T-helper 9 cell (primary cell): ENCODE data around the gene EBI3.
A peak's percentile ranks its signal among the peaks of the same experiment; 100 is the strongest.
"Not testable (repeated sequence)": the region's sequence is repeated elsewhere in the genome, so short reads cannot be mapped to it uniquely, and the experiment has no call there.

Experiments
- DNase-seq: peaks from one replicate; pipeline ENCODE4 v3.0.0-alpha.2; 2020

EBI3 gene

GRCh38 chr19:4234862-4235201 is 5.5 kb downstream of the EBI3 start:
- DNase-seq = no peak

DNA sequence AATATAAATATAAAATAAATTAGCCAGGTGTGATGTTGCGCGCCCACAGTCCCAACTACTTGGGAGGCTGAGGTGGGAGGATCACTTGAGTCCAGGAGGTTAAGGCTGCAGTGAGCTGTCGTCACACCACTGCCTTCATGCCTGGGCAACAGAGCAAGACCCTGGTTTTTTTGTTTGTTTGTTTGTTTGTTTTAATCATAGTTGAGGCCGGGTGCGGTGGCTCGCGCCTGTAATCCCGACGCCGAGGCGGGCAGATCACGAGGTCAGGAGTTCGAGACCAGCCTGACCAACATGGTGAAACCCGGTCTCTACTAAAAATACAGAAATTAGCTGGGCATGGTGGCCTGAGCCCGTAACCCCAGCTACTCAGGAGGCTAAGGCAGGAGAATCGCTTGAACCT is 8.2 kb downstream of the EBI3 start:
- not testable (repeated sequence) for DNase-seq

- DNase-seq = no peak
These were observed 9.5 kb downstream of the EBI3 start for GRCh38 chr19:4238831-4239230.

DNA sequence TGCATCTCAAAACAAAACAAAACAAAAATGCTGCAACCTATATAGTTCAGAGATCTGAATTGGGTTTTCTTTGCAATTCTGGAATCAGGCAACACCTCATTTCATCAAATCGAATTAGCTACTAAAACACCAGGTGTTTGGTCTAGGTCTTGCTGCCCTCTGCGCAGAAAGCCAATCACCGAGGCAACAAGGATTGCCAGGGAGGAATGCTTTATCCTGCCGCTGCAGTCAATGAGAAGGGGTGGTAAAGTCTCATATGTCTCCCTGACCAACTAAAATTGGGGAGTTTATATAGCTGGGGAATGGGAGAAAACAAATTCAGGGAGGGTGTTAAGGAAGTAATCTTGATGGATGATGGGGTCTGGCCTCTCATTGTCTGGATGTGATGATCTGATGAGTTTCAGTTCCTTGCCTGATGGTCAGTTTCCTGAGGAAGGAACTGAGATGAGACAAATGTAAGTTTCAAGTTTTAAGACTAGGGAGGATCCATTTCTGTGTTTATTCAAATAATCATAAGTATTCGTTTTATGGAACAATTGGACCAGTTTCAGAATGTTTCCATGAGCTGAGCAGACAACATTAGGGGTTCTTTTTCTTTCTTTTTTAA is 12.6 kb downstream of the EBI3 start:
- no peak for DNase-seq

GRCh38 chr19:4245938-4246337 is 16.6 kb downstream of the EBI3 start:
- DNase-seq = not testable (repeated sequence)

DNA sequence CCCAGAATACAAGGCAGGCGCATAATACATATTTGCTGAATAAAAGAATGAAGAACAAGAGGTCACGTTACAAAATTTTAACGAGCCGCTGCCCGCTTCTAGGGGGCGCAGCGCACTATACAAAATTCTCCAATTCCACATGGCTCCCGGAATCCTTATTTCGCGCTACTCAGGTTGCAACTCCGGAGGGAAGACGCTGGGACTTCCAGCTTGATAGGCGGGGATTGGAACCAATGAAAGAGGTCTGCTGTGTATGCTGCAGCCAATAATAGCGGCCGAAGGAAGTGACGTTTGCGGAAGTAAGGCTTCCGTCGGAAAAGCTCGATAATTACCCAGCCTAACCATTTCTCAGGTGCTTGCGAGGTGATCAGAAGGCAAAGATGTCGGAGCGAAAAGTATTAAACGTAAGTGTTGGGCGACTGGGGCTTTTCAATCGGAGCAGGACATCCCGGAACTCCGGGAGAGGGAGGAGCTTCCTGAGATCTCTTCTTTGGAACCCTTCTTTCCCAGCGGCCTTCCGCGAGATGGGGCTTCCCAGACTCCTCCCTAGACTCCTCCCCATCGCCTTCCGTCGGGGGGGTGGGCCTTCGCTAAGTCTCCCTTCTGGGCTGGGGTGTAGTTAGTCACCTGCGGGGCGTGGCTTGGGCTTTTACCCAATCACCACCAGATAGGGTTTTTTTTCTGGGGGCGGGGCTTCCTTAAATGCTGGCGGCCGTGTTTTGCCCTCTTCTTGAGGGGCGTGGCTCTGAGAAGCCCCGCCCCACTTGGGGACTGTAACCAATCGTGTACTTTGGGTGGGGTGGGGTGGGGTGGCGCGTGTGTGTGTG is 17.7 kb downstream of the EBI3 start, which contains the start of gene YJU2:
YJU2 (plus strand) TSS at position 314 of the 827 bp plus-strand sequence; CDS start at position 381, 67 bp downstream.
- DNase-seq = peak; percentile 98

DNA sequence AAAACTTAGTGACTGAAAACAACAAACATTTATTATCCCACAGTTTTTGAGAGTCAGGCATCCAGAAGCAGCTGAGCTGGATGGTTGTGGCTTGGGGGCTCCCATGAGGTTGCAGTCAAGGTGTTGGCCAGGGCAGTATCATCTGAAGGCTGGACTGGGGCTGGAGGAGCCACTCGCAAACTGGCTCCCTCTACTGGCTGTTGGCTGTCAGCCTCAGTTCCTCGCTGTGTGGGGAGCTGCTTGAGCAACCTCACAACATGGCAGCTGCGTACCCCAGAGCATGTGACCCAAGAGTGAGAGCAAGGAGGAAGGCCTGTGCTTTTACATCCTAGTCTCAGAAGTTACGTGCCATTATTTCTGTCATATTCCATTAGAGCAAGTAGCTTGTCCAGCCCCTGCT is 27.2 kb downstream of the EBI3 start:
- DNase-seq = no peak

- no peak for DNase-seq
These were observed 27.7 kb downstream of the EBI3 start for GRCh38 chr19:4257025-4257424.

DNA sequence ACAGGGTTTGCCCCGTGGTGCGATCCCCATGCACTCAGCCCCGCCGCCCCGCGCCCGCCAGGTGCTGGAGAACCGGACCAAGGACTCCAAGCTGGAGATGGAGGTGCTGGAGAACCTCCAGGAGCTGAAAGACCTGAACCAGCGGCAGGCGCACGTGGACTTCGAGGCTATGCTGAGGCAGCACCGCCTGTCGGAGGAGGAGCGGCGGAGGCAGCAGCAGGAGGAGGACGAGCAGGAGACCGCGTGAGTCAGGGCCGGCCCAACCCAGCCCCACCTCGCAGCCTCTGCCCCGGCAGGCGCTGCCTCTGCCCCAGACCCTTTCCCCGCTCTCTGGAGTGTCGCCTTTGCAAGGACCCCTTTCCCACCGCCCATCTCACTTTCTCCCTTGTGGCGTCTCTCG is 28.9 kb downstream of the EBI3 start:
- no peak for DNase-seq

- DNase-seq = no peak
These were observed 31.4 kb downstream of the EBI3 start for GRCh38 chr19:4260613-4261191.

DNA sequence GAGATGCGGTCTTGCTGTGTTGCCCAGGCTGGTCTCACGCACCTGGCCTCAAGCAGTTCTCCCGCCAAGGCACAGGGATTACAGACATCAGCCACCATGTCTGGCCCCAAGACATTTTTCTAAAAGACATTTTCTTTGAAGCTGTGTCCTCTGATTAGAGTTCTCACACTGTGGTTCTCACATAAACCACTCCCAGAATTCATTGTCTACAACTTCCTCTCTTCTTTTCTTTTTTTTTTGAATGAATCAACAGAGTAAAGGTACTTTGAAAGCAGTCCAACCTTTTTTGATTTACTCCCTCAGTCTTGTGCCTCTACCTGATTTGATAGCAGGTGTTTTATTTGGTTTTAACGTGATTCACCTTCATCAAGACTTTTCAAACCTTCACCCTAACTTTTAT is 35.5 kb downstream of the EBI3 start:
- DNase-seq = no peak

DNA sequence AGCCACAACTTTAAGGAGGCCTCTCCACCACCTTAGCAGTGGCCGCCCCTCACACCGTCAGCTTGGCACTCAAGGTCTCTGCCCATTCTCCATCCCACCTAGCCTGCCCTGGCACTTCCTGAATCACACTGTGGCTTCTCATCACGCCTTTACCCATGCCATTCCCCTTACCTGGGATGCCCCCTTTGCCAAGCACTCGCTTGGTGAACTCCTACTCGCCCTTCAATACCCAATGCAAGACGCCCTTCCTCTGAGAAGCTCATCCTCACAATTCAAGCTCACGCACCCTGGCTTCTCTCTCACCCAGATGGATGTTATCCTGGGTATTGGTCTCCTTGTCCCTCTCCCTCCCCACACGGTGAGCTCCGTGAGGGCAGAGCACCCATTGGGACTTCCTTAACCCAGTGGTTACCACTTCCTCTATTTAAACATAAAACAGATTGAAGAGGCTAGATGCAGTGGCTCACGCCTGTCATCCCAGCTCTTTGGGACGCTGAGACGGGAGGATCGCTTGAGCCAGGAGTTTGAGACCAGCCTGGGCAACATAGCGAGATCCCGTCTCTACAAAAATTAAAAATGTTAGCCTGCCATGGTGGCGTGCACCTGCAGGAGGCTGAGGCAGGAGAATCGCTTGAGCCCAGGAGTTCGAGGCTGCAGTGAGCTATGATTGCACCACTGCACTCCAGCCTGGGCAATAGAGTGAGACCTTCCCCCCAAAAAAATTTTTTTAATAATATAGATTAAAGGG is 37.1 kb downstream of the EBI3 start:
- no peak for DNase-seq

DNA sequence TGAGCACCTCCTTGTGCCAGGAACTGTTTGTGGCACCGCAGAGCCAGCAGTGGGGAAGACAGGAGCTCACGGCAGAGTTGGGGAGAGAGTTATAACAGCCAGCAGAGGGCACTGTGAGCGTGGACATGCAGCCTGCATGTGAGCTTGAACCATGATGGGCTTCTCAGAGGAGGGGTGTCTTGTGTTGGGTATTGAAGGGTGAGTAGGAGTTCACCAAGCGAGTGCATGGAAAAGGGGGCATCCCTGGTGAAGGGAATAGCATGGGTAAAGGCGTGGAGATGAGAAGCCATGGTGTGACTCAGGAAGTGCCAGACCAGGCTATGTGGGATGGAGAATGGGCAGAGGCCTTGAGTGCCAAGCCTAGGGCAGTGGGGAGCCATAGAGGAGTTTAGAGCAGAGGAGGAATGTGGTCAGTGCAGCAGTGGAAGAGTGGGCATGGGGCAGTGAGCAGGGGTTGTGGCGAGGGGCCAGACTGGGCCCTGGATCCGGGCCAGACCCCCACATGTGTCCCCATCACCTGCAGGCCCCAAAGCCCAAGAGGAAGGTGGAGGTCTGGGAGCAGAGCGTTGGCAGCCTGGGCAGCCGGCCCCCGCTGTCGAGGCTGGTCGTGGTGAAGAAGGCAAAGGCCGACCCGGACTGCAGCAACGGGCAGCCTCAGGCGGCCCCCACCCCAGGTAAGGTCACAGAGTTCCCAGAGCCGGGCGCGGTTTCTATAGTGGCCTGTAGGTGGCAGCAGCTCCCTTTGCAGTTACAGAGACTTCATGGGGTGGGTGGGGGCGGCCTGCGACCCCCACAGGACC is 38.0 kb downstream of the EBI3 start:
- DNase-seq = peak; percentile 56

- no peak for DNase-seq
These were observed 38.8 kb downstream of the EBI3 start for GRCh38 chr19:4267901-4268815.

- no peak for DNase-seq
These were observed 39.6 kb downstream of the EBI3 start for GRCh38 chr19:4268816-4269430.

- no peak for DNase-seq
These were observed 43.6 kb downstream of the EBI3 start for GRCh38 chr19:4272894-4273293.

DNA sequence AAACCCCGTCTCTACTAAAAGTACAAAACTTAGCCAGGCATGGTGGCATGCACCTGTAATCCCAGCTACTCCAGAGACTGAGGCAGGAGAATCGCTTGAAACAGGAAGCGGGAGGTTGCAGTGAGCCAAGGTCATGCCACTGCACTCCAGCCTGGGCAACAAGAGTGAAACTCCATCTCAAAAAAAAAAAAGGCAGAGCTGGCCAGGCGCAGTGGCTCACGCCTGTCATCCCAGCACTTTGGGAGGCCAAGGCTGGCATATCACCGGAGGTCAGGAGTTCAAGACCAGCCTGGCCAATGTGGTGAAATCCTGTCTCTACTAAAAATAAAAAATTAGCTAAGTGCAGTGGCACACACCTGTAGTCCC is 45.0 kb downstream of the EBI3 start:
- DNase-seq = not testable (repeated sequence)

GRCh38 chr19:4277191-4277696 is 47.9 kb downstream of the EBI3 start:
- no peak for DNase-seq

DNA sequence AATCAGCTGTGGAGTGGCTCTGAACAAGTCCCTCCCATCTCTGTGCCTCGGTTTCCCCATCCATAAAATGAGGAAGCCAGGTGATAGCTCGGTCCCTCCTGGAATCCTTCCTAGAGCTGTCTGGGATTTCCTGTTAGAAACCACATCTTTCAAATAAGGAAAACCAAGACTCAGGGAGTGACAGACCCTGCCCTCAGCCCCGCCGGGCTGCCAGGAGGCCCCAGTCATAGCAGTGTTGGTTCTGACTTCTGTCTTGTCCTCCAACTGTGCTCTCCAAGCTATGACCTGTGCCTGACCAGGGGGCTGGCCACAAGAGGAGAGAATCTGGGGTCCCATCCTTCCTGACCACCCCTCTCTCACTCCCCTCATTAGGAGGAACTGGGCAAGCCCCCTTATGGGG is 48.7 kb downstream of the EBI3 start:
- no peak for DNase-seq

- DNase-seq = no peak
These were observed 49.3 kb downstream of the EBI3 start, which contains the start of gene SHD for GRCh38 chr19:4278419-4279266. Gene SHD, plus strand, starts transcription at chr19:4279266. Its CDS starts 798 bp downstream, at chr19:4280064.
